Neural progenitor cell (in vitro differentiated cells): Measurements from ENCODE around the gene BEST2. TPM values are rescaled to one million over a fixed set of nuclear protein-coding genes. Genes with fewer than 3 reads are reported as not detected.
A peak's percentile ranks its signal among the peaks of the same experiment; 100 is the strongest.

ENCODE experiments used
- DNase-seq: peaks from one replicate; pipeline ENCODE4 v3.0.0-alpha.2; 2016; ENCODE audit warnings: low spot score
- H2AFZ ChIP-seq: fragments of 200-600 bp; sonication (generic); replicated peaks from 2 replicates; pipeline ENCODE4 v1.6.1; 2016; ENCODE audit warnings: antibody characterized with exemption
- H3F3A ChIP-seq: fragments of 200-600 bp; sonication (generic); 2 replicates; pipeline ENCODE4 v1.6.1; 2016; ENCODE audit warnings: antibody characterized with exemption, low read depth
- H3K27ac ChIP-seq: fragments of 200-600 bp; sonication (generic); 2 replicates; pipeline ENCODE4 v1.5.1; 2016; ENCODE audit warnings: mild to moderate bottlenecking
- H3K27me3 ChIP-seq: fragments of 200-600 bp; sonication (generic); 2 replicates; pipeline ENCODE4 v1.6.1; 2016; ENCODE audit warnings: mild to moderate bottlenecking, moderate library complexity
- H3K36me3 ChIP-seq: fragments of 200-600 bp; sonication (generic); 2 replicates; pipeline ENCODE4 v1.5.1; 2016
- H3K4me1 ChIP-seq: fragments of 200-600 bp; sonication (generic); 2 replicates; pipeline ENCODE4 v1.6.1; 2016; ENCODE audit warnings: mixed run types
- H3K4me2 ChIP-seq: fragments of 200-600 bp; sonication (generic); 2 replicates; pipeline ENCODE4 v1.6.1; 2016
- H3K4me3 ChIP-seq: fragments of 200-600 bp; sonication (generic); 2 replicates; pipeline ENCODE4 v1.5.1; 2016
- H3K79me2 ChIP-seq: fragments of 200-600 bp; sonication (generic); 2 replicates; pipeline ENCODE4 v1.6.1; 2016; ENCODE audit warnings: low read depth
- H3K9ac ChIP-seq: fragments of 200-600 bp; sonication (generic); 2 replicates; pipeline ENCODE4 v1.6.1; 2016
- H3K9me3 ChIP-seq: fragments of 200-600 bp; sonication (generic); 2 replicates; pipeline ENCODE4 v1.5.1; 2016; ENCODE audit warnings: low read depth
- H4K20me1 ChIP-seq: fragments of 200-600 bp; sonication (generic); 2 replicates; pipeline ENCODE4 v1.6.1; 2016; ENCODE audit warnings: low read depth
- H3K27ac Mint-ChIP-seq: 3 replicates; pipeline ENCODE4 v1.8.0; 2021; ENCODE audit warnings: mixed read lengths
- H3K27me3 Mint-ChIP-seq: 2 replicates; pipeline ENCODE4 v1.8.0; 2022; ENCODE audit warnings: low read depth, mild to moderate bottlenecking, inconsistent platforms, moderate library complexity, mixed read lengths; ENCODE audit not compliant: insufficient read depth
- H3K36me3 Mint-ChIP-seq: 3 replicates; pipeline ENCODE4 v1.8.0; 2021; ENCODE audit warnings: mixed read lengths
- H3K4me1 Mint-ChIP-seq: 3 replicates; pipeline ENCODE4 v1.8.0; 2021; ENCODE audit warnings: mixed read lengths
- H3K4me3 Mint-ChIP-seq: 3 replicates; pipeline ENCODE4 v1.8.0; 2021; ENCODE audit warnings: mild to moderate bottlenecking, moderate library complexity, mixed read lengths
- H3K9me3 Mint-ChIP-seq: 3 replicates; pipeline ENCODE4 v1.8.0; 2020; ENCODE audit warnings: mixed read lengths
- EZH2 ChIP-seq: fragments of 200-600 bp; sonication (generic); IDR thresholded peaks from 2 replicates; pipeline ENCODE4 v1.6.1; 2017; ENCODE audit warnings: antibody characterized with exemption, mild to moderate bottlenecking, moderate library complexity
- EZH2phosphoT487 ChIP-seq: fragments of 200-600 bp; sonication (generic); IDR thresholded peaks from 2 replicates; pipeline ENCODE4 v1.6.1; 2017; ENCODE audit warnings: antibody characterized with exemption
- total RNA-seq: library from RNA; depleted of rRNA; stranded (reverse); fragments of >200 nt; gene quantifications from 2 replicates; pipeline ENCODE4 v1.2.3, GENCODE V29; 2015; ENCODE audit warnings: low replicate concordance
- TF ChIP-seq, protein P1 (sequence below): fragments of 200-600 bp; sonication (generic); IDR thresholded peaks from 2 replicates; pipeline ENCODE4 v1.5.1; 2017; ENCODE audit warnings: antibody characterized with exemption, mild to moderate bottlenecking

BEST2 gene
- total RNA-seq = not detected in 2 replicates

GRCh38 chr19:12751635-12752034 lies at the start of gene BEST2:
Gene BEST2 (plus strand): TSS chr19:12751791. CDS start chr19:12752593, 802 bp downstream.
- H3K27me3 ChIP-seq = peaks cover 57% of the 10 kb centered on the region

GRCh38 chr19:12703046-12703445 lies 48.5 kb upstream of the BEST2 start:
- Mint-ChIP-seq H3K4me3 (peak overlapping the region; percentile 9), H3K27me3 (peaks cover 2% of the 10 kb centered on the region)

More at GRCh38 chr19:12751635-12752034, at the start of gene BEST2:
- Histone ChIP-seq H3K9ac (no peak within 1 kb of the TSS), H4K20me1 (no peaks in the 10 kb centered on the region), H3K4me2 (no peak within 1 kb of the TSS), H2AFZ (no peak within 1 kb of the TSS), H3K27ac (no peak within 1 kb of the TSS), H3K4me1 (peaks cover 8% of the 10 kb centered on the region), H3F3A (peaks cover 15% of the 10 kb centered on the region), H3K36me3 (no peaks in the 10 kb centered on the region), H3K79me2 (no peaks in the 10 kb centered on the region), H3K4me3 (no peak within 1 kb of the TSS), H3K9me3 (no peaks in the 10 kb centered on the region)
- no peak for DNase-seq
- Mint-ChIP-seq H3K36me3 (peaks cover 10% of the 10 kb centered on the region), H3K27me3 (peaks cover 48% of the 10 kb centered on the region), H3K9me3 (peaks cover 5% of the 10 kb centered on the region), H3K27ac (no peak within 1 kb of the TSS), H3K4me1 (peaks cover 8% of the 10 kb centered on the region), H3K4me3 (no peak within 1 kb of the TSS)
- TF ChIP-seq, protein P1, sequence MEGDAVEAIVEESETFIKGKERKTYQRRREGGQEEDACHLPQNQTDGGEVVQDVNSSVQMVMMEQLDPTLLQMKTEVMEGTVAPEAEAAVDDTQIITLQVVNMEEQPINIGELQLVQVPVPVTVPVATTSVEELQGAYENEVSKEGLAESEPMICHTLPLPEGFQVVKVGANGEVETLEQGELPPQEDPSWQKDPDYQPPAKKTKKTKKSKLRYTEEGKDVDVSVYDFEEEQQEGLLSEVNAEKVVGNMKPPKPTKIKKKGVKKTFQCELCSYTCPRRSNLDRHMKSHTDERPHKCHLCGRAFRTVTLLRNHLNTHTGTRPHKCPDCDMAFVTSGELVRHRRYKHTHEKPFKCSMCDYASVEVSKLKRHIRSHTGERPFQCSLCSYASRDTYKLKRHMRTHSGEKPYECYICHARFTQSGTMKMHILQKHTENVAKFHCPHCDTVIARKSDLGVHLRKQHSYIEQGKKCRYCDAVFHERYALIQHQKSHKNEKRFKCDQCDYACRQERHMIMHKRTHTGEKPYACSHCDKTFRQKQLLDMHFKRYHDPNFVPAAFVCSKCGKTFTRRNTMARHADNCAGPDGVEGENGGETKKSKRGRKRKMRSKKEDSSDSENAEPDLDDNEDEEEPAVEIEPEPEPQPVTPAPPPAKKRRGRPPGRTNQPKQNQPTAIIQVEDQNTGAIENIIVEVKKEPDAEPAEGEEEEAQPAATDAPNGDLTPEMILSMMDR = no peak
- TF ChIP-seq EZH2 (no peak), EZH2phosphoT487 (no peak)

DNA sequence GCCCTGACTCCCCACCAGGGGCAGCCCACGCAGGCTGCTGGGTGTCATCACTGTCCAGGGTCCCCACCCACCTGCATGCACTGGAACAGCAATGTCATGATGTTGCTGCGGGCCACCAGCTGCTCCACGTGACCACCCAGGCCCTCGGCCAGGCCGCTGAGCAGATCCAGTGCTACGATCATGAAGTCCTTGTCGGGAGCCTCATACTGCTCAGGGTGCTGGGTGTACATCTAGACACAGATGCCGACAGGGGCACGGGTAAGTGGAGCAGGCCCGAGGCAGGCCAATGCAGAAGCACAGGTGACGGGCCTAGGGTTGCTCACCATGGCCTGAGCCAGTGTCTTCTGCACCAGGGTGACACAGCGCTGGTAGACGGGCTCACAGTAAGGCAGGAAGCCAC lies 46.4 kb upstream of the BEST2 start:
- Histone ChIP-seq H3K4me1 (peaks cover 10% of the 10 kb centered on the region), H3F3A (peaks cover 39% of the 10 kb centered on the region), H3K4me3 (no peak overlapping the region), H3K27me3 (no peaks in the 10 kb centered on the region), H2AFZ (no peak overlapping the region), H4K20me1 (no peaks in the 10 kb centered on the region), H3K27ac (peak overlapping the region; percentile 29), H3K9me3 (no peaks in the 10 kb centered on the region), H3K9ac (no peak overlapping the region), H3K79me2 (peaks cover 6% of the 10 kb centered on the region), H3K36me3 (peaks cover 4% of the 10 kb centered on the region), H3K4me2 (no peak overlapping the region)
- Mint-ChIP-seq H3K4me3 (no peak overlapping the region), H3K4me1 (peaks cover 5% of the 10 kb centered on the region), H3K9me3 (no peaks in the 10 kb centered on the region), H3K27ac (no peak overlapping the region), H3K27me3 (no peaks in the 10 kb centered on the region), H3K36me3 (peaks cover 18% of the 10 kb centered on the region)
- TF ChIP-seq, protein P1 = no peak
- TF ChIP-seq EZH2phosphoT487 = no peak
- no peak for TF ChIP-seq EZH2
- DNase-seq = no peak

More at GRCh38 chr19:12703046-12703445, 48.5 kb upstream of the BEST2 start:
- peak overlapping the region; percentile 31 for H3K4me2 ChIP-seq
- Mint-ChIP-seq H3K4me1 (peaks cover 7% of the 10 kb centered on the region), H3K36me3 (peaks cover 19% of the 10 kb centered on the region), H3K9me3 (no peaks in the 10 kb centered on the region), H3K27ac (peak overlapping the region; percentile 87)
- no peak overlapping the region for H2AFZ ChIP-seq
- H3K4me1 ChIP-seq = peaks cover 10% of the 10 kb centered on the region
- H3K79me2 ChIP-seq = peaks cover 6% of the 10 kb centered on the region
- no peak overlapping the region for H3K4me3 ChIP-seq
- H3K36me3 ChIP-seq = no peaks in the 10 kb centered on the region
- peaks cover 56% of the 10 kb centered on the region for H3F3A ChIP-seq
- no peaks in the 10 kb centered on the region for H4K20me1 ChIP-seq
- TF ChIP-seq EZH2 = no peak
- TF ChIP-seq EZH2phosphoT487 = no peak
- TF ChIP-seq, protein P1 = no peak
- DNase-seq = peak; percentile 91
- H3K27ac ChIP-seq = peak overlapping the region; percentile 53
- no peak overlapping the region for H3K9ac ChIP-seq
- H3K9me3 ChIP-seq = no peaks in the 10 kb centered on the region
- no peaks in the 10 kb centered on the region for H3K27me3 ChIP-seq
